BJ (cell line): Measurements from ENCODE around the gene WBP1L. TPM values are rescaled to one million over a fixed set of nuclear protein-coding genes. Genes with fewer than 3 reads are reported as not detected.

ENCODE experiments used
- CTCF ChIA-PET: fragments of 350-600 bp; formaldehyde crosslinking; extraction: SDS; loops from one replicate; lab custom pipeline; 2021; ENCODE audit warnings: antibody characterized with exemption, inconsistent platforms; lab: Yijun Ruan, JAX
- POLR2A ChIA-PET: fragments of 300-600 bp; sonication (Branson Sonifier 250); formaldehyde crosslinking; extraction: SDS; loops from one replicate; lab custom pipeline; 2021; ENCODE audit warnings: antibody characterized with exemption; lab: Charles Lee
- DNase-seq: peaks from one replicate; pipeline ENCODE4 v3.0.0-alpha.2; 2011; ENCODE audit warnings: low read depth
- H3K27me3 ChIP-seq: 2 replicates; pipeline ENCODE4 v1.6.0; 2011; ENCODE audit warnings: low read length; ENCODE audit not compliant: control insufficient read depth, insufficient read depth
- H3K36me3 ChIP-seq: 2 replicates; pipeline ENCODE4 v1.5.1; 2011; ENCODE audit warnings: low read length; ENCODE audit not compliant: control insufficient read depth, insufficient read depth
- H3K4me3 ChIP-seq: 2 replicates; pipeline ENCODE4 v1.5.1; 2011; ENCODE audit warnings: low read depth, mild to moderate bottlenecking, control low read depth, low read length
- polyA plus RNA-seq: library from polyadenylated mRNA; depleted of rRNA; stranded (reverse); fragments of >200 nt; gene quantifications from 2 replicates; pipeline ENCODE4 v1.2.3, GENCODE V29; 2011
- TF ChIP-seq, protein P1 (sequence below): IDR thresholded peaks from 2 replicates; pipeline ENCODE4 v1.5.1; 2011; ENCODE audit warnings: low read depth, mild to moderate bottlenecking, control low read depth, inconsistent platforms, low read length, moderate library complexity; ENCODE audit not compliant: insufficient read depth

The WBP1L gene
- polyA plus RNA-seq, 1 experiment = 52.4 TPM

DNA sequence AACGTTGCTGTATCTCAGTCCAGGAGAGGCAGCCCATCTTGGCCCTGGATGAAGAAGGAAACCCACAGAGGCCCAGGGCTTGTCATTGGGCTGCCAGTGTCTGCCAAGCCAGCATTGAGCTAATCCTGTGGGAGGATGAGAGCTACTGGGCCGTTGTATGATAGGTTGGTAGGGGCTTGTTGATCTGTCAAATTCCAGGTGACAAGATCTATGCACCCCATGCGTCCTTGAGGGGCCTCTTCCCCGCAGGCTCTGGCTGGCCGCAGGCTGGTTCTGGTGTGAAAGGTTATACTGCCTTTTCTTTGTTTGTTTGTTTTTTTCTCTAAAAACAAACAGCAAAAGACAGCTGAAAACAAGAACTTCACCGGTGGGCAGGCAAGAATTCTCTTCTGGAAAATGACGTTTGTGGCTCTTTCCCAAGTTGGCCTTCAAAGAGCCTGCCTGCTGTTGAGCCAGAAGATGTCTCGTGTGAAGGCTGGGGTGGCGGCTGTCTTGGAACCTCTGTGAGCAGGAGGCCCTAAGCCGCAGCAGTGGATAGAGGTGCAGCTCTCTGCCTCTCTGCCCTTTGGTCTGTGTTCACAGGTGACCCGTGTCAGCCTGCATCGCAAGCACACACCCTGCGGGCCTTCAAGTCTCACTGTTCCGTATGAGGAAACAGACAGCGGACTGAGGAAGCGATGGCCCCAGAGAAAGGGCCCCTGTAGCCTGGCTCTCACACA is 70.1 kb downstream of the WBP1L start:
- ChIA-PET POLR2A (no interaction called here), CTCF (no interaction called here)
- peaks cover 32% of the 10 kb centered on the region for H3K36me3 ChIP-seq
- DNase-seq = no peak
- H3K4me3 ChIP-seq = no peak overlapping the region
- no peaks in the 10 kb centered on the region for H3K27me3 ChIP-seq
- TF ChIP-seq, protein P1, sequence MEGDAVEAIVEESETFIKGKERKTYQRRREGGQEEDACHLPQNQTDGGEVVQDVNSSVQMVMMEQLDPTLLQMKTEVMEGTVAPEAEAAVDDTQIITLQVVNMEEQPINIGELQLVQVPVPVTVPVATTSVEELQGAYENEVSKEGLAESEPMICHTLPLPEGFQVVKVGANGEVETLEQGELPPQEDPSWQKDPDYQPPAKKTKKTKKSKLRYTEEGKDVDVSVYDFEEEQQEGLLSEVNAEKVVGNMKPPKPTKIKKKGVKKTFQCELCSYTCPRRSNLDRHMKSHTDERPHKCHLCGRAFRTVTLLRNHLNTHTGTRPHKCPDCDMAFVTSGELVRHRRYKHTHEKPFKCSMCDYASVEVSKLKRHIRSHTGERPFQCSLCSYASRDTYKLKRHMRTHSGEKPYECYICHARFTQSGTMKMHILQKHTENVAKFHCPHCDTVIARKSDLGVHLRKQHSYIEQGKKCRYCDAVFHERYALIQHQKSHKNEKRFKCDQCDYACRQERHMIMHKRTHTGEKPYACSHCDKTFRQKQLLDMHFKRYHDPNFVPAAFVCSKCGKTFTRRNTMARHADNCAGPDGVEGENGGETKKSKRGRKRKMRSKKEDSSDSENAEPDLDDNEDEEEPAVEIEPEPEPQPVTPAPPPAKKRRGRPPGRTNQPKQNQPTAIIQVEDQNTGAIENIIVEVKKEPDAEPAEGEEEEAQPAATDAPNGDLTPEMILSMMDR = no peak

GRCh38 chr10:102814453-102814871 is 70.7 kb downstream of the WBP1L start:
- Histone ChIP-seq H3K36me3 (peaks cover 32% of the 10 kb centered on the region), H3K27me3 (no peaks in the 10 kb centered on the region), H3K4me3 (no peak overlapping the region)
- DNase-seq = no peak
- TF ChIP-seq, protein P1 = no peak
- ChIA-PET POLR2A (no interaction called here), CTCF (no interaction called here)

DNA sequence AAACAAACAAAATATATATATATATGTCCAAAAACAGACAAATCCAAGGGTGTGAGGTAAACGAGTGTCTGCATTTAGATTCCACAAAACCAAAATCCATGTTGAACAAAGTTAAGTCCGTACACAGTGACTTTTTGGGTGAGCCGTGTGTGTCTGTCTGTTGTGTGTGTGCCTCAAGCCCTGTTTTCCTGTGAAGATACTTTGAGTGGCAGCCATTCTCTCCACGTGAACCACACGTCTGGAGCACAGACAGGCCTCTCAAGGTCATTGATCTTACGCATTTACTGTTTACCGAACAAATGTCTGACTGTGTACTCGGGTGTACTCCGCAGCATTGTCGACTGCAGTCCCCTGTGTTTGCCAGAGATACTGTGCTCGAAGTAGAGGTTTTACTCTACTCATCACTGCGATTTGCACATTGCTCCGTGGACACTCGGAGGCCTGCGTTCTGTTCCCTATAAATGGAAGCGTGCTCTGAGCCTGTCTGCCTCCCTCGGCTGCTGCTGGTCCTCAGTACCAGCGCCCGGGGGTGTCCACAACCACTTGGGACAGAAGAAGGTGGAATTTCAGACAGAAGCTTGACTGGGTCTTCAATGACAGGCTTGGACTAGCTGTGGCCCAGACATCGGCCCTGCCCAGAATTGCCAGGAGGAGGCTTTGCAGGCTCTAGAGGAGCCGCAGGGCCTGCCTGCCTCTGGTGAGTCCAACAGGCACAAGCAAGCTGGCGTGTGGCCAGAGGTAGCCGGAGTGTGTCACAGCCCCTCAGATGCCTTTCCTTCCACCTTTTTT is 71.3 kb downstream of the WBP1L start:
- H3K27me3 ChIP-seq = no peaks in the 10 kb centered on the region
- ChIA-PET CTCF (interaction anchor here (1.4 kb wide), 1 partner anchor 87 kb away, joined by 4 read pairs; no protein-coding TSS in a partner anchor), POLR2A (no interaction called here)
- H3K36me3 ChIP-seq = peaks cover 27% of the 10 kb centered on the region
- TF ChIP-seq, protein P1 = no peak
- no peak overlapping the region for H3K4me3 ChIP-seq
- no peak for DNase-seq

DNA sequence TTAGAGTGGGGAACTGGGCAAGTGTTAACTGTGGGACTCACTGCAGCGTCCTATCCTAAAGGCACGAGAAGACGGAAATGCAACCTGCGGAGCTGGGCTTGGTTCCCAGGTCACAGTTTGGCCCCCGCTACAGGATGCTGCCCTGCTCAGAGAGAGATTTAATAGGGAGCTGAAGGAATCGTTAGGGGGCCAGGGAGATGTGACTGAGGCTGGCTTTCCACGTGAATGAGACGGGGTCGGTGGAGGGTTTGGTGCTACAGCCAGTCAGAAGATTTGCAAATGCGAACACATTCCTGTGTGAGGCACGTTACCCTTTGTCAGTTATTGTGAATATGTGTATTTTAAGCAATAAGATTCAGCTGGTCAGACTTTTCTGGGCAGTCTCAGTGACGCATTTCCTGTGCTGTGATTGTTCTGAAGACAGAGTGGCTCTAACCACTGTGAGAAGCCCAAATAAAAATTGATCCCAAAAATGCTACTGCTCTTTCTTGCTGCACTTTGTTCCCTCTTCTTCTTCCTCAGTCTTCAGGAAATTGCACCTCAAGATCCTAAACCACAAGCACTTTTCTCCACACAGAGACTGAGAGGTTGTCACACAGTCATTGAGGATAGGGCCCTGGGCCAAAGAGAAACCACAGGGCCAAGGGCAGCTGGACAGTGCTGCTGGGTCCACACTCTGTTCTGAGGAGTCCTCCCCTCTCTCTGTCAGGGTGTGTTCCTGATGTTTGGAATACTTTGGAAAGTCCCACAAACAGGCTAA is 72.2 kb downstream of the WBP1L start:
- no peaks in the 10 kb centered on the region for H3K27me3 ChIP-seq
- H3K4me3 ChIP-seq = no peak overlapping the region
- H3K36me3 ChIP-seq = peaks cover 26% of the 10 kb centered on the region
- peak; percentile 47 for DNase-seq
- TF ChIP-seq, protein P1 = no peak
- ChIA-PET CTCF (interaction anchor here (1.3 to 1.4 kb wide), 2 partner anchors 63 to 86 kb away, joined by 3 to 4 read pairs; no protein-coding TSS in a partner anchor), POLR2A (interaction anchor here (0.5 kb wide), 1 partner anchor 95 kb away, joined by 3 read pairs; no protein-coding TSS in a partner anchor)
